ENCODE results near the gene UBE2C. TPM values are rescaled to one million over a fixed set of nuclear protein-coding genes. Genes with fewer than 3 reads are reported as not detected.

Gene UBE2C
- total and polyA plus RNA-seq, 2 of the 8 experiments (the other 6 are each of a cell fraction or from before 2014, with no cell fraction given), result 243 to 326 TPM

DNA sequence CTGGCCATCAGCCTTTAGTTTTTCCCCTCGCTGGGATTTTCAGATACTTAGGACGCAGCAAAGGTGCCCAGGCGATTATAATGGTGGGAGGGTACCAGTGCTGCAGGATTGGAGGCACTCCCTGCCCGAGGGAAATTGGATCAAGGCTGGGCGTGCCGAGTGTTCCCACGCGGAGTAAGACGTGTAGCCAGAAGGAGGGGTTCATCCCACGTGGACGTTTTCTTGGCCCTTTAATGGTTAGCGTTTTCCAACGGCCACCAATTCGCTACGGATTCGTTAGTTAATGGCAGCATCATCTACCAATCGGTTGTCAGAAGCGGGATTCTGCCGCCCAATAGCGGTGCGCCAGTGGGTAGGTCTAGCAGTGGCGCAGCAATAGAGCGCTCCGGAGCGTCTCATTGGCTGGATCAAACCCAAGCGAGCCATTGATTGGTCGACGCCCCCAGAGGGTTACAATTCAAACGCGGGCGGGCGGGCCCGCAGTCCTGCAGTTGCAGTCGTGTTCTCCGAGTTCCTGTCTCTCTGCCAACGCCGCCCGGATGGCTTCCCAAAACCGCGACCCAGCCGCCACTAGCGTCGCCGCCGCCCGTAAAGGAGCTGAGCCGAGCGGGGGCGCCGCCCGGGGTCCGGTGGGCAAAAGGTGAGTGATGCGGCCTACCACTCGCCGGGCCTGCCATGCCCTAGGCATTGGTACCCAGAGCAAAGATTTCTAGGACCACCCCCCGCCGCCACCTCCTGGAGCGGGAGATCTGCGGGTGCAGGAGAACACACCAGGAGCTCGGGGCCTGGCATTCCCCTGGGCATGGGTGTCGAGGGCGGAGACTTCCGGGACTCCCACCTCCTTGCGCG, at the start of gene UBE2C (continued):
- TF ChIP-seq CHD7 (IDR thresholded peaks at IDR 0.05; ENCODE audit: insufficient replicate concordance, low read length) (no peak), SP1 (IDR thresholded peaks at IDR 0.05; ENCODE audit: low read depth, low read length) (peak; percentile 99), CTBP2 (IDR thresholded peaks at IDR 0.05; ENCODE audit: borderline replicate concordance, insufficient read depth, insufficient read length, low read length) (no peak), EP300 (IDR thresholded peaks at IDR 0.05; ENCODE audit: borderline replicate concordance in 1 of 2, low read depth in 2 of 2, low read length in 2 of 2) (no peak), KDM5A (IDR thresholded peaks at IDR 0.05; ENCODE audit: low read length) (0 out of 2 replicates have a peak, but pooled peaks have one; percentile 38), RFX5 (IDR thresholded peaks at IDR 0.05; ENCODE audit: borderline replicate concordance, low read depth, low read length) (no peak), KDM1A (IDR thresholded peaks at IDR 0.05; ENCODE audit: borderline replicate concordance, low read length) (no peak), TBP (IDR thresholded peaks at IDR 0.05; ENCODE audit: low read depth, low read length) (peak; percentile 72), ASH2L (IDR thresholded peaks at IDR 0.05; ENCODE audit: low read length) (no peak)

Measured in H1 (cell line).